Measurements from ENCODE around the gene ZNF830. TPM values are rescaled to one million over a fixed set of nuclear protein-coding genes. Genes with fewer than 3 reads are reported as not detected.

Gene ZNF830, protein sequence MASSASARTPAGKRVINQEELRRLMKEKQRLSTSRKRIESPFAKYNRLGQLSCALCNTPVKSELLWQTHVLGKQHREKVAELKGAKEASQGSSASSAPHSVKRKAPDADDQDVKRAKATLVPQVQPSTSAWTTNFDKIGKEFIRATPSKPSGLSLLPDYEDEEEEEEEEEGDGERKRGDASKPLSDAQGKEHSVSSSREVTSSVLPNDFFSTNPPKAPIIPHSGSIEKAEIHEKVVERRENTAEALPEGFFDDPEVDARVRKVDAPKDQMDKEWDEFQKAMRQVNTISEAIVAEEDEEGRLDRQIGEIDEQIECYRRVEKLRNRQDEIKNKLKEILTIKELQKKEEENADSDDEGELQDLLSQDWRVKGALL
- total RNA-seq (2014; rRNA removed; shearing (Covaris generic)), result 4.5 and 4.6 TPM in 2 replicates
- polyA plus RNA-seq (2016; fragmentation: Nextera tagmentation; extraction: Ambion mirVana), result 10.2 and 10.6 TPM in 2 replicates

DNA sequence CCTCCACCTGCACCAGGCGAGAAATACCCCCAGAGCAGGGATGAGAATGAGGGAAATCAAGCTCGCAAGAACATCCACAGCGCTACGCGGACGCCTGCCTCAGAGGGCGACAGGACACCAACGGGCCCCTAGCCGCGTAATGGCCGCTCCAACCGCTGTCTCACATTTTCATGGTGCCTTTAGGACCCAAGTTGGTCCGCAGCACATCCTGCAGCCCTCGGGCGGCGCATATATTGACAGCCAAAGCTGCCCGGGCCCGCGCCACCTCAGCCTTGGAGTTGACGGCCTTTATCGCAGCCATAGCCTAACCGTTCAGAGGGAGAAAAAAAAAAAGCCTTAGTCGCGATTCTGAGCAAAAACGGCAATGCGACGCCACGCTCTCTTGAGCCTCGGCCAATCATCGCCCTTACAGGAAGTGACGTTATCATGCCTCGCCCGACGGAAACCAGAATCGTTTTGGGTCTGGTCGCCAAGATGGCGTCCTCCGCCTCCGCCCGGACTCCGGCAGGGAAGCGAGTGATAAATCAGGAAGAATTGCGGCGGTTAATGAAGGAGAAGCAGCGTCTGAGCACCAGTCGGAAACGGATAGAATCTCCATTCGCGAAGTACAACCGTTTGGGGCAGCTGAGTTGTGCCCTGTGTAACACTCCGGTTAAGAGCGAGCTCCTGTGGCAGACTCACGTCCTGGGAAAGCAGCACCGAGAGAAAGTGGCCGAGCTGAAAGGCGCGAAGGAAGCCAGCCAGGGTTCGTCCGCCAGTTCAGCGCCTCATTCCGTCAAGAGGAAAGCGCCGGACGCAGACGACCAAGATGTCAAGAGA is at the start of gene ZNF830, which contains the start of gene CCT6B:
ZNF830 (plus strand) TSS at position 448 of the 819 bp plus-strand sequence; CDS start at position 475, 27 bp downstream.
CCT6B (minus strand) TSS at position 368 of the 819 bp plus-strand sequence; CDS start at position 301, 67 bp downstream.
- DNase-seq, result peak; percentile 99
- TF ChIP-seq EZH2 (IDR thresholded peaks at IDR 0.05; ENCODE audit: insufficient read depth, poor library complexity, severe bottlenecking) (no peak), EZH2phosphoT487 (IDR thresholded peaks at IDR 0.05; ENCODE audit: insufficient read depth, low read depth) (no peak)
- no peaks in the 10 kb centered on the region for H3F3A ChIP-seq (ENCODE audit: insufficient read depth)
- H3K27ac ChIP-seq, result peak within 1 kb of the TSS; percentile 89
- peak within 1 kb of the TSS; percentile 96 for H3K9ac ChIP-seq
- 1 to 2% methylated on average over 63 to 65 of the region's 65 CpGs for WGBS, 2 experiments (ENCODE audit: low coverage in 1 of 2, low lambda C conversion rate in 2 of 2, missing lambda C conversion rate in 2 of 2)
- H3K4me3 ChIP-seq, result peak within 1 kb of the TSS; percentile 88
- H3K9me2 ChIP-seq (ENCODE audit: insufficient read depth), result no peaks in the 10 kb centered on the region
- H2AFZ ChIP-seq, result peak within 1 kb of the TSS; percentile 95
- H3K36me3 ChIP-seq (ENCODE audit: low read depth), result 0 out of 2 replicates have a peak, but pooled peaks cover 13% of the 10 kb centered on the region
- H3K27me3 ChIP-seq (replicated peaks; ENCODE audit: insufficient read depth), result no peaks in the 10 kb centered on the region
- peaks cover 35% of the 10 kb centered on the region for H3K79me2 ChIP-seq (ENCODE audit: insufficient read depth)
- H3K4me1 ChIP-seq (ENCODE audit: insufficient read depth), result peaks cover 18% of the 10 kb centered on the region
- no peaks in the 10 kb centered on the region for H3K9me3 ChIP-seq (ENCODE audit: low read depth)
- no peaks in the 10 kb centered on the region for H4K20me1 ChIP-seq (ENCODE audit: insufficient read depth)
- in situ Hi-C loops (cut with MboI), result no loop called here
- peak within 1 kb of the TSS; percentile 91 for H3K4me2 ChIP-seq (ENCODE audit: unreplicated experiment)

DNA sequence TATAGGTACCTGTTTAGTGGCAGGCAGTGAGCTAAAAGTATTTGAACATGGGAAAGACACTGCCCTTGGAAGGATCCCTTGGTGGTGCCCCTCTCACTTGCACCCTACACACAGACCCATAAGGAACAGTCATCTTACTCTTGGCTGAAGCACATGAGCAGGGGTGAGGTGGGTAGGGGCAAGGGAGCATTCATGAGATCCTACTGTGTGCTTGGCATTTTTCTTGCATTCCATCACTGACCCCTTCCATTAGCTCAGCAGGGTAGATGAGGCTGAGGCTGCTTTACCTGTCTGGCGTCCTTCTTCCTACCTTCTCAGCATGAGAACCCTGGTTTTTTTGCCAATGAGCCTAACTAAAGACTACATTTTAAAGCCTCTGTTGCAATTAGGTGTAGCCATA is 48.3 kb upstream of the ZNF830 start:
- Histone ChIP-seq H3K4me2 (ENCODE audit: unreplicated experiment) (no peak overlapping the region), H3K36me3 (ENCODE audit: low read depth) (no peaks in the 10 kb centered on the region), H3K9me2 (ENCODE audit: insufficient read depth) (no peaks in the 10 kb centered on the region), H4K20me1 (ENCODE audit: insufficient read depth) (no peaks in the 10 kb centered on the region), H3K27ac (no peak overlapping the region), H3F3A (ENCODE audit: insufficient read depth) (no peaks in the 10 kb centered on the region), H3K27me3 (replicated peaks; ENCODE audit: insufficient read depth) (no peaks in the 10 kb centered on the region), H3K4me1 (ENCODE audit: insufficient read depth) (no peaks in the 10 kb centered on the region), H3K9ac (no peak overlapping the region), H3K4me3 (no peak overlapping the region), H2AFZ (no peak overlapping the region), H3K9me3 (ENCODE audit: low read depth) (no peaks in the 10 kb centered on the region), H3K79me2 (ENCODE audit: insufficient read depth) (no peaks in the 10 kb centered on the region)
- in situ Hi-C loops (cut with MboI), result no loop called here
- DNase-seq, result no peak
- TF ChIP-seq EZH2phosphoT487 (IDR thresholded peaks at IDR 0.05; ENCODE audit: insufficient read depth, low read depth), result no peak
- no peak for TF ChIP-seq EZH2 (IDR thresholded peaks at IDR 0.05; ENCODE audit: insufficient read depth, poor library complexity, severe bottlenecking)
- 28 to 29% methylated on average over 1 of the region's 1 CpG for WGBS, 2 experiments (ENCODE audit: low coverage in 1 of 2, low lambda C conversion rate in 2 of 2, missing lambda C conversion rate in 2 of 2)

DNA sequence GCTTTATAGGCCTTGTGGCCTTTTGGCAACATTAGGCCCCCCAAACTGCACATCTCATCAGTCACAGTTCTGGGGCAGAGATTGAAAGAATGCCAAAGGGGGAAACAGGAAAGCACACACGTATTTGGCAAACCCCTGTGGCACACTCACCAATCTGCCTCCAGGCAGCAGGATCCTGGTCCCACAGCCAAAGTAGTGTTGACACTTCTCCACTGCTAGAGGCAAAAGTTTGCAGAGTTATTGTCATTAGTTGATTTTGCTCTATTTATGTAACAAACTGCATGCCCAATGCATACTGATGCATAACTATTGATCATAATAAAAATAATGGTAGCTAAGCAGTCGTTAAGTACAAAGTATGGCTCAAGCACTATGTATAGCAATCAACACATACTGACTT is 45.2 kb upstream of the ZNF830 start:
- H3K9me2 ChIP-seq (ENCODE audit: insufficient read depth), result no peaks in the 10 kb centered on the region
- H3K4me1 ChIP-seq (ENCODE audit: insufficient read depth), result no peaks in the 10 kb centered on the region
- no peak for DNase-seq
- no peaks in the 10 kb centered on the region for H3K79me2 ChIP-seq (ENCODE audit: insufficient read depth)
- 21 to 36% methylated on average over 2 of the region's 2 CpGs for WGBS, 2 experiments (ENCODE audit: low coverage in 1 of 2, low lambda C conversion rate in 2 of 2, missing lambda C conversion rate in 2 of 2)
- H3F3A ChIP-seq (ENCODE audit: insufficient read depth), result no peaks in the 10 kb centered on the region
- H3K9me3 ChIP-seq (ENCODE audit: low read depth), result no peaks in the 10 kb centered on the region
- no peak overlapping the region for H3K27ac ChIP-seq
- no peaks in the 10 kb centered on the region for H3K36me3 ChIP-seq (ENCODE audit: low read depth)
- H3K4me3 ChIP-seq, result no peak overlapping the region
- no peak overlapping the region for H2AFZ ChIP-seq
- no peak overlapping the region for H3K4me2 ChIP-seq (ENCODE audit: unreplicated experiment)
- TF ChIP-seq EZH2 (IDR thresholded peaks at IDR 0.05; ENCODE audit: insufficient read depth, poor library complexity, severe bottlenecking), result no peak
- TF ChIP-seq EZH2phosphoT487 (IDR thresholded peaks at IDR 0.05; ENCODE audit: insufficient read depth, low read depth), result no peak
- in situ Hi-C loops (cut with MboI), result no loop called here
- no peaks in the 10 kb centered on the region for H4K20me1 ChIP-seq (ENCODE audit: insufficient read depth)
- no peaks in the 10 kb centered on the region for H3K27me3 ChIP-seq (replicated peaks; ENCODE audit: insufficient read depth)
- no peak overlapping the region for H3K9ac ChIP-seq

DNA sequence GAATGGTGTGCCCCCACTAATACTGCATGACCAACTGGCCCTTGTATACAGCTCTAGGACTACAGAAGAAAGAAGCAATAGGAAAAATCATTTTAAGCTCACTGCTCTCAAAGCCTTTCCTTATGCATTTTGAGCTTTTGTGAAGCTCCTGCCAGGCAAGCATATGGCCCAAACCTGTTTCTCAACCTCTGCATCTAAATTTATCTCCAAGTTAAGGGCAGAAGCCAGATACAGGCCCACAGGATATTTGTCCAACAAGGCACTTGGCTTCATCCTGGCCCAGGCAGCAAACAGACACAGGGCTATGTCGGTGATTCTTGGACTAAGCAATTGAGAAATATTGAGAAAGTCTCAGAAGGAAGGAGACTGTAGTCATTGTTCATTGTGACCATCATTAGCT is 44.0 kb upstream of the ZNF830 start:
- Histone ChIP-seq H3K4me2 (ENCODE audit: unreplicated experiment) (no peak overlapping the region), H3K9ac (no peak overlapping the region), H3K79me2 (ENCODE audit: insufficient read depth) (no peaks in the 10 kb centered on the region), H3K36me3 (ENCODE audit: low read depth) (no peaks in the 10 kb centered on the region), H3K4me1 (ENCODE audit: insufficient read depth) (no peaks in the 10 kb centered on the region), H3K27me3 (replicated peaks; ENCODE audit: insufficient read depth) (no peaks in the 10 kb centered on the region), H2AFZ (no peak overlapping the region), H3K27ac (no peak overlapping the region), H3K4me3 (no peak overlapping the region), H4K20me1 (ENCODE audit: insufficient read depth) (no peaks in the 10 kb centered on the region), H3K9me2 (ENCODE audit: insufficient read depth) (no peaks in the 10 kb centered on the region), H3K9me3 (ENCODE audit: low read depth) (no peaks in the 10 kb centered on the region), H3F3A (ENCODE audit: insufficient read depth) (no peaks in the 10 kb centered on the region)
- 26 to 35% methylated on average over 1 of the region's 1 CpG for WGBS, 2 experiments (ENCODE audit: low coverage in 1 of 2, low lambda C conversion rate in 2 of 2, missing lambda C conversion rate in 2 of 2)
- TF ChIP-seq EZH2phosphoT487 (IDR thresholded peaks at IDR 0.05; ENCODE audit: insufficient read depth, low read depth) (no peak), EZH2 (IDR thresholded peaks at IDR 0.05; ENCODE audit: insufficient read depth, poor library complexity, severe bottlenecking) (no peak)
- DNase-seq, result no peak
- in situ Hi-C loops (cut with MboI), result no loop called here
